ENCODE results near the gene FYCO1.
A peak's percentile ranks its signal among the peaks of the same experiment; 100 is the strongest.
"Not testable (repeated sequence)": the region's sequence is repeated elsewhere in the genome, so short reads cannot be mapped to it uniquely, and the experiment has no call there.

The FYCO1 gene

GRCh38 chr3:45995236-45996192 is at the start of gene FYCO1:
Gene FYCO1, minus strand, starts transcription at chr3:45995824. Its CDS starts 10,914 bp downstream, at chr3:45984910.
- peak; percentile 88 for DNase-seq (ENCODE audit: low read depth, low spot score)
- no peak for TF ChIP-seq CTCF (IDR thresholded peaks at IDR 0.05; ENCODE audit: low read depth, low read length)
- in situ Hi-C loops (cut with HindIII; ENCODE audit: low sequenced_read_pairs): no loop called here
- H3K4me3 ChIP-seq (ENCODE audit: low read depth, low read length): peak within 1 kb of the TSS; percentile 89

DNA sequence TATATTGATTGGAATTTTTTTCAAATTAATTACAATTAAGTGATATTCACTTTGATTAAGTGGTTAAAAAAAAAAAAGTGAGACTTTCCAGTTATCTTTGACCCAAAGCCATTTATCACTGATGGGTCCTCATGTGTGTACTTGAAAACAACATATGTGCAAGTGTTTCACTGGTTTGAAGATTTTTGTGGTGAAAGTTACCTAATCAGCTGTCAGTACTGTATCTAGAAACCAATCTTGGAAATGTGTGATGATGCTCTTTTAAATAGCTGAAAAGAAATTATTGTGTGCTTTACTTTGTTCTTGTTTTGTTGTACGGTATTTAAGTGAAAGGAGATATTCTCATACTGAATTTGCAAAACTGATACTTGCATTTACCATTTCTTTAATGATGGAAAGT is 43.3 kb upstream of the FYCO1 start:
- H3K4me3 ChIP-seq (ENCODE audit: low read depth, low read length): no peak overlapping the region
- in situ Hi-C loops (cut with HindIII; ENCODE audit: low sequenced_read_pairs): no loop called here
- DNase-seq (ENCODE audit: low read depth, low spot score): no peak
- no peak for TF ChIP-seq CTCF (IDR thresholded peaks at IDR 0.05; ENCODE audit: low read depth, low read length)

DNA sequence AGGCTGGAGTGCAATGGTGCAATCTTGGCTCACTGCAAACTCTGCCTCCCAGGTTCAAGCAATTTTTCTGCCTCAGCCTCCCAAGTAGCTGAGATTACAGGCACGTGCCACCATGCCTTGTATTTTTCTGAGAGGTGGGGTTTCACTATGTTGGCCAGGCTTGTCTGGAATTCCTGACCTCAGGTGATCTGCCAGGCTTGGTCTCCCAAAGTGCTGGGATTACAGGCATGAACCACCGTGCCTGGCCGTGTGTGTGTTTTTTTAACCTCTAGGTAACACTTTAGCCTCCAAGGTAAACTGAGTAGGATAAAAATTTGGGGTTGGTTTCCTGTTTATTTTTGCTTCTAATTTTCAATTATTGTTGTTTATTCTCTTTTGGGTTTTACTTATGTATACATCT is 42.4 kb upstream of the FYCO1 start:
- in situ Hi-C loops (cut with HindIII; ENCODE audit: low sequenced_read_pairs): not testable (repeated sequence)

DNA sequence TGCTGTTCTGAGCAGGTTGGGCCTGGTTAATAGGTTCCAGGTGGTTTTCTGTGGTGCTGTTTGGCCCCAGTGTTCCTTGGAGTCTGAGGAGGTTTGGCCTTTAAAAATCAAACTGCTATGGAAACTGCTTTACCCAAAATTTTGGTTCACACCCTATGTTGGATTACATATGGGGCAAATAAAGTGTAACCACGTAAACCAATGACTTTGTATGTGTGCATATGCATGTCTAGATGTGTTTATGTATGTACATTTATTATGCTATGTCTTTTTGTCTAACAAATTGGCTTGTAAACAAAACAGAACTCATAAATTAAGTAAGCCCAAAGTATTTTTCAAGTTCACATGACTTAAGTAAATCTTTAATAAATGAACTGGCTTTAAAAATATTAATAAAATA is 40.6 kb upstream of the FYCO1 start:
- in situ Hi-C loops (cut with HindIII; ENCODE audit: low sequenced_read_pairs): no loop called here
- TF ChIP-seq CTCF (IDR thresholded peaks at IDR 0.05; ENCODE audit: low read depth, low read length): no peak
- no peak overlapping the region for H3K4me3 ChIP-seq (ENCODE audit: low read depth, low read length)
- no peak for DNase-seq (ENCODE audit: low read depth, low spot score)

More for the DNA sequence above, 42.4 kb upstream of the FYCO1 start:
- DNase-seq (ENCODE audit: low read depth, low spot score); H3K4me3 ChIP-seq (ENCODE audit: low read depth, low read length): not testable (repeated sequence)

DNA sequence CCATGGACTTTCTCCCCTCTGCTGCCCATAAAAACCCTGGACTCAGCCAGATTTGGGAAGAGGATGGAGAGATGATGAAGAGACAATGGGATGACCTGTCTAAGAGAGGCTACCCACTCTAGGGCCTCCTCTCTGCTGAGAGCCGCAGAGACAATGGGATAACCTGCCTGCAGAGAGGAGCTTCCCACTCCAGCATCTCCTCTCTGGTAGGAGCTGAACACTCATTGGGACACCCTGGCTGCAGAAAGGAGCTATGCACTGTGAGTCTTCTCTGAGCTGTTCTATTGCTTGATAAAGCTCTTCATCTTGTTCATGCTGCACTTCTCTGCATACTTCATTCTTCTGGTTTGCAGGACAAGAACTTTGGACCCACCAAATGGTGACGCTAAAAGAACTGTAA is 36.1 kb upstream of the FYCO1 start:
- no peak overlapping the region for H3K4me3 ChIP-seq (ENCODE audit: low read depth, low read length)
- no peak for TF ChIP-seq CTCF (IDR thresholded peaks at IDR 0.05; ENCODE audit: low read depth, low read length)
- DNase-seq (ENCODE audit: low read depth, low spot score): no peak
- in situ Hi-C loops (cut with HindIII; ENCODE audit: low sequenced_read_pairs): no loop called here

DNA sequence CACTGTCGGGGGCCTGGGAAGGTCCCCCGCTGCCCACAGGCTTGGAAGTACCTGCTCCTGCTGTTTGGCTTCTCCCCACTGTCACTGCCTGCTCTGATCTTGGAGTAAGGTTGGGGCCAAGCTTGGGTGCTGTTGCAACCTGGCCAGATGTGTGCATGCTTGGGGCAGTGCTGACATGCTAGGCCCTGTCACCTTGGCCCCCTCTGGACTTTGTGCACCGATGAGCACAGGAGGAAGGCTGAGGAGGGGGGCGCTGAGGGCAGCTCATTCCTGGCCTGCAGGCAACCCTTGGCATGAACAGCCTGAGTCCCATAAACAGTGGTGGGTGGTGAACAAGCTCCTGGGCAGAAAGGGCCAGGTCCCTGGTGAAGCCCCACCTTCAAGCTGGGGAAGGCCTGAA is 35.6 kb upstream of the FYCO1 start:
- H3K4me3 ChIP-seq (ENCODE audit: low read depth, low read length): no peak overlapping the region
- in situ Hi-C loops (cut with HindIII; ENCODE audit: low sequenced_read_pairs): no loop called here
- no peak for TF ChIP-seq CTCF (IDR thresholded peaks at IDR 0.05; ENCODE audit: low read depth, low read length)
- DNase-seq (ENCODE audit: low read depth, low spot score): no peak

DNA sequence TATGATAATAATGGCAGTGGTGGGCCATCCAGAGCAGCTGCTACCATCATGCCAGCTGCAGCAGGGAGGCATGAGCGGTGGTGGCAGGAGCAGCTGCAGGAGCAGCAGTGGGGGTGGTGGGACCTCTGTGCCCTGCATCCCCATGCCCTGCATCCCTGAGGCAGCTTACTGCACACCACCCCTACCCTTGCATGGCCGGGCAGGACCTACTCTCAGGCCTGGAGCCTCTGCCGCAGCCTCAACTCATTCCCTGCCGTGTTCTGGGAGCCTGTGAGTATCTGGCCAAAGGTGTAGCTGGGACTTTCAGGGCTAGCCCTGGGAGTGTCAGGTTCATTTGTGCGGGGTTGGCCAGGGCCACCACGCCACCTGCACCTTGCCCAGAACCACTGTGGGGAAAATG is 35.0 kb upstream of the FYCO1 start:
- in situ Hi-C loops (cut with HindIII; ENCODE audit: low sequenced_read_pairs): no loop called here
- TF ChIP-seq CTCF (IDR thresholded peaks at IDR 0.05; ENCODE audit: low read depth, low read length): no peak
- H3K4me3 ChIP-seq (ENCODE audit: low read depth, low read length): no peak overlapping the region
- DNase-seq (ENCODE audit: low read depth, low spot score): no peak

All from astrocyte of the spinal cord (primary cell).